ENCODE results near the gene SCAF11.

GRCh38 chr12:45966486-45966885 is 23.9 kb downstream of the SCAF11 start:
- TF ChIP-seq EZH2 (IDR thresholded peaks at IDR 0.05; ENCODE audit: borderline replicate concordance, control insufficient read depth, low read depth, low read length) = no peak
- no peak for TF ChIP-seq SMAD1 (IDR thresholded peaks at IDR 0.05; ENCODE audit: low read depth, partially characterized antibody)
- no peak for TF ChIP-seq STAT3 (IDR thresholded peaks at IDR 0.05; ENCODE audit: low read depth, low read length)
- no peak for TF ChIP-seq POLR2A (IDR thresholded peaks at IDR 0.05; ENCODE audit: low read depth, low read length)
- TF ChIP-seq IRF4 (IDR thresholded peaks at IDR 0.05; ENCODE audit: low read depth, low read length) = no peak
- no peak for TF ChIP-seq IKZF1 (conservative IDR thresholded peaks at IDR 0.05)
- no peak for TF ChIP-seq CTCF (IDR thresholded peaks at IDR 0.05 in 2 of 3, conservative IDR thresholded peaks at IDR 0.05 in 1 of 3; ENCODE audit: control insufficient read depth in 2 of 3, extremely low read depth in 1 of 3, insufficient read depth in 1 of 3, low read depth in 3 of 3, low read length in 3 of 3)
- no peak for TF ChIP-seq SKIL (IDR thresholded peaks at IDR 0.05; ENCODE audit: low read depth, poor library complexity, severe bottlenecking)
- TF ChIP-seq SMC3 (IDR thresholded peaks at IDR 0.05; ENCODE audit: borderline replicate concordance, low read length) = no peak
